Stimulated activated CD4-positive, alpha-beta T cell treated with anti-CD3 and anti-CD28 coated beads, Interleukin-4, amount 100 ng/mL, for 1 hour (primary cell): ENCODE measurements around the gene SLC39A11.
"Not testable (repeated sequence)": the region's sequence is repeated elsewhere in the genome, so short reads cannot be mapped to it uniquely, and the experiment has no call there.

ENCODE experiments used
- DNase-seq: peaks from one replicate; pipeline ENCODE4 v3.0.0-alpha.2; 2020

The SLC39A11 gene

DNA sequence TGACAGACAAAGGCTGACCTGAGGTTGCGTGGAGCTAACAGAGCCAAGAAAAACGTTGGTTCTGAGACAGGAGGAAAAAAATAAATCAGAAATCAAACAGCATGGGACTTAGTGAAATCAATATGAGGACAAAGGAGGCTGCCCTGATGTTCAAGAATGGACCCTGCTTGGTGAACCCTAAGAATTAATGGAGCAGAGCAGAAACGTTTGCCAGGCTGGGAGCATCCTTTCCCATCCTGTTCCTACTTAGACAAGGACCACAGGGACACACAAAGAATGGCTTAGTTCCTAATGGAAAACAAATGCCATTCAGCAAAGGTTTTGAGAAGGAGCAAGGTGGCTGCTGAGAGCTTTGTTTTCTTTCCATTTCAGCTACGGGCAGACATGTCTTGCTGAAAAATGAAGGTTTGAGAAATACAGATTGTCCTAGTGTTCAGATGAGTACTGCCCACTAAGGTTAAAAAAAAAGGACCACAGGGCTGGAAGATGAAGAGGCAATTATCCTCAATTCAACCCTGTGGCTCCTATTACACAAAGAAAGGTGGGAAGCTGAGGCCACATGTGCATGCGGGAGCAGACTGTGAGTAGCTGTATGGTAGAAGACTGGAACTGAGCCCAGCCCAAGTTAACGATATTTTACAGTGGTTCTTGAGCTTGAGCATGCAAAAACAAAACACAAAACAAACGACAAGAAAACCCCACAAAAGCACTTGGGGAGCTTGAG, 230.1 kb downstream of the SLC39A11 start:
- no peak for DNase-seq

DNA sequence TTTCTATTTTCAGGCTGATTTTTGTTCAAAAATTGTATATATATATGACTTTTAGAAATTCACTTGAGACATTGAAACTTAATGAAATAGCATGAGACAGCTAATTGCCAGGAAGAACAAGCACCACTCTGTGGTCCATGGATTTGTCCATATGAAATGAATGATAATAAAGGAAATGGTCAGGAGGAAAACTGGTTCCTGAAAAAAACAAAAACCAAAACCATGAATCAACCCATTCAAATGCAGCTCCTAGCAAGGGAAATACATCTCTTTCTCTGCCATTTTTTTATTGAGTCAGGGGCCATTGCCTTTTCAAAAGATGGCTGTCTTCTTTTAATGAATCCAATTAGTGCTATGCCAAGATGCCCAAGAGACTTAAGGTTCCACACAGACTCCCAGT, 230.7 kb downstream of the SLC39A11 start:
- no peak for DNase-seq

DNA sequence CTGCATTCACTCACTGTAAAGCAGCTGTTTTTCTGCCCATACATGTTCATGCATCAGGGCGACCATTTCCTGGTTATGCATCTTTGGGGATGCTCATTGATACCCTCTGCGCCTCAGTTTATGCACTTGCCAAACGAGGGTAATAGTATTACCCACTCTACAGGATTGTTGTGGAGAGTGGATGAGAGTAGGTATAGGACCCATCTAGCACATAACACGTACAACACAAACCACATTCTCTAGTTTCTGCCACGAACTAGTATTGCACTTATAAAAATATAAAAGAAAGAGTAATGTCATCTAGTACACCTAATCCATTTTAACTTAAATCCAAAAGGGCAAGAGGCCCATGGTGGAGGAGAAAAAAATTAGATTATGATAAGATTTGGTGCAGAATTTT, 231.7 kb downstream of the SLC39A11 start:
- no peak for DNase-seq

DNA sequence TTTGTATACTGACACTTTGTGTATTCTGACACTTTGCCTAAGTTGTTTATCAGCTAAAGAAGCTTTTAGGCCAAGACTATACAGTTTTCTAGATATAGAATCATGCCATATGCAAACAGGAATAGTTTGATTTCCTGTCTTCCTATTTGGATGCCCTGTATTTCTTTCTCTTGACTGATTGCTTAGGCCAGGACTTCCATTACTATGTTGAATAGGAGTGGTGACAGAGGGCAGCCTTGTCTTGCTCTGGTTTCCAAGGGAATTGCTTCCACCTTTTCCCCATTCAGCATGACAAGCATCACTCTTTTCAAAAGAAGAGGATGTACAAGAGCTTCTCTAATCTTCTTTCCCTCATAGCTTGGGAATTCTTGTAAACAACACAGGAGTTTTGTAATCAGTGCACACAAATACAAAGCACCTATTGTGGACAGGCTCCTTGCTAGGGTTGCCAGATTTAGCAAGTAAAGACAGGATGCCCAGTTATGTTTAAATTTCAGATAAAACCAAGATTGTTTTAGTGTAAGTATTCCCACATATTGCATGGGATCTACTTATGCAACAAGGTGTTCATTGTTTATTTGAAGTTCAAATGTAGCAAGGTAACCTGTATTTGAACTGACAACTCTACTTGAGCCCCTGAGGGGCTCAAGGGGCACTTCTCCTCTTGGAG, 233.5 kb downstream of the SLC39A11 start:
- no peak for DNase-seq

DNA sequence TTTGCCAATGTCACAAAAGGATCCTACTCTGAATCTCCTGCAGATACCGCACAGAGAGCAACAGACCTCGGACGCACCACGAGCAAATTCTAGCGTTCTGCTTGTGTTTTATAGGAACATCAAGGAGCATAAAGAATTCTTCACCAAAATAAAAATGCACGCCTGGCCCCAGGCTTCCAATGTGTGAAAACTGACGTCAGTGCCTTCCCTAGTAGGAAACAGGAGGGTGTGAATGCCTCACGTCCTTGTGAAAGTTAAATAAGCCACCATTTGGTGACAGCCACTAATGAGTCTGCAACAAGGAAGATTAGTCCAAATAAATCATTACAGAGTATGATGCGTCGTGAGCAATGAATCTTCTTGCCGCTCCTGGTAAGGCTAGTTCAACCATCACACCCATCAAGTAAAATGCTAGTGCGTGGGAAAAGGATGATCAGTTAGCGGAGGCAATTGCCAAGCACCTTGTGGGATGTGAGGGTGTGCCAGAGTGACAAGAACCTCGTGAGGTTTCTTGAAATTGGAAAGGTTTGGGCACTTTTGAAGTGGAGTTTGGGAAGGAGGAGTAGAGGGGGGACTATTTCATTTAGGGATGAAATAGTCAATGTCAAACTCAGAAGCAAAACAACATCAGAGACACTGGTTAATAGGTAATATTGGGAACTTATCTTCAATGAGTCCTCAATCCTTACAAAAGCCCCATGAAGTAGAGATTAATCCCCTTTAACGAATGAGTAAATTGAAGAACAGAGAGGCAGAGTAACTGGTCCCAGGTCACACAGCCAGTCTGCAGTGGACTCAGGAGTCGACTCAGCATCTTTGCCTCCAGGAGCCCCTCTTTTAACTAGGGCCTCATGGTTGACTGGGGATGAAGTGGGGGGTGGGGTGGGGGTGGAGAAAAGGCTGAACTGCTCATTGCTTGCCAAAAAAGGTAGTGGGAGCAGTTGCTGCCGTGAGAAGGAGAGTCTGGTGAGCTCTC, 238.8 kb downstream of the SLC39A11 start:
- DNase-seq, result no peak

DNA sequence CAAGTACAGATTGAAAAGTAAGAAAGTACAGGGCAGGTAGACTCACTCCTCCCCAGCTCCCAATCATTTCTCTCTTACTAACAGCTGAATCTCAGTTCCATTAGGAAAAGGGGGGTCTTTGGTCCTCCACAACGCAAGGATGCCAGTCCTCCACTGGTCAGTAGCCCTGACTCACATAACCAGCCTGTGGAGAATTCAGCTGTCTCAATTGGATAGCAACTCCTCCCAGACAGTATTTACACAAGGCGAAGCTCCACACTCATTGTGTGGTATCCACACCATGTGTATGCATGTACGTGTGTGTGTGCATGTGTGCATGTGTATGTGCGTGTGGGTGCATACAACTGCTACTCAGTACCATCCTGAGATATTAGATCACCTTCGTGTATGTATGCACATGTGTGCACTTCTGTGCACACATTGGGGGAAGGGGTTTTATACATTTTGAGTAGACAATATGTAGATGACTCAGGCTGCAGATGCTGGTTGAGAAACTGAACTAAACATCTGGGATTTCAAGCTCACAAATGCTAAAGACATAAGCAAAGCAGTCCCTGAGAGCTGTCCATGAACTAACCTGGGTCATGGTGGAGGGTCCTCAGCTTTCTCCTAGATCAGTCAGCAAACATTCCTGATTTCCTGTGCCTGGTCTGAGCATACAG, 240.1 kb downstream of the SLC39A11 start:
- no peak for DNase-seq

DNA sequence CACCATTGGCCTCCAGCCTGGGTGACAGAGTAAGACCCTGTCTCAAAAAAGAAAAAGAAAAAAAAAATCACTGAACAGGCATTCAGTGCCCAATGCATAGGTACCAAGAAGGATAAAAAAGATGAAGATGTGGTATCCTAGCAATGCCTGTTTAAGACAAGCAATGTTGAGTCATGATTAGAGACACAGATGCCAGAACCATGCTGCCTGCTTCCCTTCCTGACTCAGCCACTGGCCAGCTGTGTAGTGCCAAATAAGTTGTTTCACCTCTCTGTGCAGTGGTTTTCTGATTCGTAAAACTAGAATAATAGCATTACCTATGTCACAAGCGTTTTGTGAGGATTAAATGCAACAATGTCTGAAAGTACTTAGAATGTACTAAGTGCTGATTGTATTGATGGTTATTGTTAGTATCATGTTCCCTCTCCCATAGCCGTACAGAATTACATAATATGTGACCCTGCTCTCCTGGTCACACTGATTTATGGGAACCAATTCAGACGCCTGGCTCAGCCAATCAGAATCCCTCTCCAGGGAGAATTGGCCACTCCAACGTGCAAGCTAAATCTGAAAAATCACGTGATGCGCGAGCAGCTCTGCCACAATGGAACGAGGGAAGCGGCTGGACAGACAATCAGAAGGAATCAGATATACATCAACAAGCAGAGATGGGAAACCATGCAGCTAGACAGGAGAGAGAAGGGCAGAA, 241.9 kb downstream of the SLC39A11 start:
- DNase-seq, result no peak

DNA sequence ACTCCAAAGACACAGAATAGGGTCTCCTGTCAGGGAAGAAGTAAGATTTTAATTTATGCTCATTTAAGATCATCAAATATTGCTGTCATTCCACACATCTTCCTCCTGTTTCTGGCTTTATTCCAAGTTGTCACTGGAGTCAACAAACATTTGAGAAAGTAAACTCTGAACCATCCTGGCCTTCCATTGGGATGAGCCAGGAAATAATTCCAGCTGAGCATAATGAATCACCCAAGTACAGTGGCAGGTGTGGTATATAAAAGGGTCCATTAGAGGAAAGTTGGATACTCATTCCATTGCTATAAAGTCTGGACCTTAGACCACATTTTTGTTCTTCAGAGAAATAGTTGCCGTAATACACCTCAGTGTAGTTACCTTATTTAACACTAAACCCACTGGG, 246.1 kb downstream of the SLC39A11 start:
- DNase-seq, result no peak

DNA sequence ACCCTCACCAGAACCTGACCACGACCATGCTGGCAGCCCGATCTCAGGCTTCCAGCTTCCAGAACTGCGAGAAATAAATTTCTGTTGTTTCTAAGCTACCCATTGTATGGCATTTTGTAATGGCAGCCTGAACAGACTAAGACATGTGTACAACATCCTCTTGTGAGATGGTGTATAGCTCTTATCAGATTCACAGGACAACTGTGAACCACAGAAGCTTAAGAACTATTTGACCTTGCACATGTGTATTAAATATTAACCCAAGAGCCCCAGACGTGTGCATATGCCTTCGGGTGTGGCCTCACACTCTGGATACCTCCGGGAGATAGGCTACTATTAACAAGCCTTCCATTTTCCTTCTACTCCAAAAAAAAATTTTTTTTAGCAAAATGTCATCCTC, 248.9 kb downstream of the SLC39A11 start:
- DNase-seq, result no peak

DNA sequence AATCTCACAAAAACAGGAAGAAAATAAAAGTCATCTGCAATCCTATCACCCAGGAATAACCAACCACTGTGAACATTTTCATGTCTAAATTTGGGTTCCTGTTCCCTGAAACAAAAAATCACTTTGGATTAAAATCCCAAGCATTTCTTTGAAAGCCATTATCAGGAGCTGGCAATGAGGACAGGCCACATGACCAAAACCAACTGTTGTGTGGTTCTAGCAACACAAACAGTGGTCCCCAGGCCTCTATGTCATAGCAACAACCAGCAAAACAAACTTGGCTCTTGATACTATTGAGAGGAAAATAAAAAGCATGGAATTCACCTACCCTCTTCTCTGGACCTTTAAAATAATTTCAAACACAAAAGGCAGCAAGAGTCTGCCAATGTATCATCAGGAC, 252.5 kb downstream of the SLC39A11 start:
- DNase-seq, result no peak

DNA sequence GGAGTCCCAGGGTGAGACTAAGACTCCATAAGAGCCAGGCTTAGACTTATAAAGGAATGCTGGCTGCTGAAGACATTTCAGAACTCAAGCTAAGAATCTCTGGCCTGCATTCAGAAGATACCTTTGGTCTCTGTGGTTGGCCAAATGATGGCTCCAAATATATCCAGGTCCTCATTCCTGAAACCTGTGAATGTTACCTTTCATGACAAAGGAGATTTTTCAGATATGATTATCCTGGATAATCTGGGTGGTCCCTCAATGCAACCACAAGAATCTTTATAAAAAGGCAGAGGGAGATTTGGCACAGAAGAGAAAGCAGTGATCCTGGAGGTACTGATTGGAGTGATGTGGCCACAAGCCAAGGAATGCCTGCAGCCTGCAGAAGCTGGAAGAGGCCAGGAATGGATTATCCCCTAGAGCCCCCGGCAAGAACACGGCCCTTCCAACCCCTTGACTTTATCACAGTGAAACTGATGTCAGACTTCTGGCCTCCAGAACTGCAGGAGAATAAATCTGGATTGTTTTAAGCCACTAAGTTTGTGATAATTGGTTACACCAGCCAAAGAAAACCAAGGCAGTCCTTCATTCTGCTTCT, 253.3 kb downstream of the SLC39A11 start:
- DNase-seq, result no peak

DNA sequence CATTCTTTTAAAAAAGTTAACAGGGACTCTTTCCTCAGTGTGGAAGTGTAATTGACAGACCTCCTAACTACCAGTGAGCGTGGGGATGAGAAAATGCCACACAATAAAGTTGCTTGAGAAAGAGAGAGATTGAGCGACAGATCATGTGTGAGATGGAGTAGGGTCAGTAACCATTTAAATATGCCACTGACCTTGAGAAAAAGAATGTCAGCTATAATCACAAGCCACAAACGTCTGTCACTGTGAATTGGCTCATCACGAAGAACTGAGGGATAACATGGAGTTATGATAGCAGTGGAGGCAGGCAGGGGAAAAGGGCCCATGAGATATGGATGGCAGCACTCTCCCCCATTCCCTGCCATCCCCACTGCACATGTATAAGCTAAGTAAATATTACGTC, 253.9 kb downstream of the SLC39A11 start:
- no peak for DNase-seq

DNA sequence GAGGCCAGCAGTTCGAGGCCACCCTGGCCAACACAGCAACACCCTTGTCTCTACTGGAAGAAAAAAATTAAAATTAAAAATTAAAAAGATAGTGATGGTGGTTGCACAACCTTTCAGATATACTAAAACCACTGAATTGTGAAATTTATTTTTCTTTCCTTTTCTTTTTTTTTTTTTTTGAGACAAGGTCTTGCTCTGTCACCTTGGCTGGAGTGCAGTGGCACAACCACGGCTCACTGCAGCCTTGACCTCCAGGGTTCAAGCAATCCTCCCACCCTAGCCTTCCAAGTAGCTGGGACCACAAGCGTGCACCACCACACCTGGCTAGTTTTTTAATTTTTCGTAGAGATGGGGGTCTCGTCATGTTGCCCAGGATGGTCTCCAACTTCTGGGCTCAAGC, 254.4 kb downstream of the SLC39A11 start:
- DNase-seq, result no peak

DNA sequence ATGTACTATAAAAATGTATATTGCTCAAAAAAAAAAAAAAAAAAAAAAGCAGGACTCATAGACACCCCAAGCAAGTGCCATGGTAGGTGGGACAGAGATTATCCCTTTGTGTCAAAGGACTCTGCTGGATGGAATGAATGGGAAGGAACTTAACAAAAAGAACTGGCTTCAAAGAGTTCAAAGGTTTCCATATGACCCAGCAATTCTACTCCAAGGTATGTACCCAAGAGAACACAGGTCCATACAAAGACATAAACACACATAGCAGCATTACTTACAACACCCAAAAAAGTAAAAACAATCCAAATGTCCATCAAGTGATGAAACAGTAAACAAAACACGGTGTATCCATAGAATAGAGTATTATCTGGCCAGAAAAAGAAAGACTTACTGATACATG, 255.2 kb downstream of the SLC39A11 start:
- no peak for DNase-seq

DNA sequence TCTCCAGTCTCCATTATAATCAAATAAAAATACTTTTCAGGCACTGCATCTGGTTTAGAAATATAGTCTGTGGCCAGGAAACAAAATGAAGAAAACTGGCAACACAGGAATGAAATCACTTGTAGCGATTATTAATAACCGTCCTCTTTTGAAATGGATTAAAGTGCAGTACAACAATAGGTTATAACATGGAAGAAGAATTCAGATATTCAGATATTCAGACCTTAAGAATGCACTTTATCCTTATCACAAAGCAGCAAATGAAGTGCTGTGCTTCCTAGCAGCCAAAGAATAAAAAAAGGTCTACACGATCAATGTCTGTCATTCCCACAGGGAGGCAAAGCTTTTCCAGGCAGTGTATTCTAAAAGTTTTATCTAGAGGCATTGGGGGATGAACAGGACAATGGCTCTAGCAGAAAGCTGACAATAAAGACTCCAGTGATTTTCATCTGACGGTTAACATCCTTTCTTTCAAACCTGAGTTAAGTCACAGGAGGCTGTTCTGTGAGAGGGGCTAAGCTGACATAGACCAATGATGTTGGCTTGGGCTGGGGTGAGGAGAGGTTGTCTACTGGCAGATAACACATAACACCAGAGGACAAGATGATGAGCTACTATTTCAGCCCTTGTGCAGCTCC, 259.2 kb downstream of the SLC39A11 start:
- no peak for DNase-seq

DNA sequence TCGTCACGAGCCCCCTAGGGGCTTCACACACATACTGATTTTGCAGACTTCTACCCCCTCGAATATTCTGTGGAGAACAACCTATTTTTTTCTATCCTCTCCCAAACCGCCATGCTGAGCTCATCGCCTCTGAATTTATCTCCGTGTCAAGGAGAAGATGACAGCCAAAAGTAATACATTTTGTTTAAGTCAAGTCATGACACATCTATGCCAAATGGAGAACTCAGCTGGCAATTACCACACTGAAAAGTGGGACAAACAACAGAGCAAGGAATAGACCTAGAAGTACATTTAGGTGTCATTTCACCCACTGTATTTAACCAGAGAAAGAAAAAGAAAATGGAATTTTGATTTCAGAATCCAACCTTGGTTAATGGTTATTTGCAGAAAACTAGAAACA, 260.2 kb downstream of the SLC39A11 start:
- DNase-seq, result no peak

DNA sequence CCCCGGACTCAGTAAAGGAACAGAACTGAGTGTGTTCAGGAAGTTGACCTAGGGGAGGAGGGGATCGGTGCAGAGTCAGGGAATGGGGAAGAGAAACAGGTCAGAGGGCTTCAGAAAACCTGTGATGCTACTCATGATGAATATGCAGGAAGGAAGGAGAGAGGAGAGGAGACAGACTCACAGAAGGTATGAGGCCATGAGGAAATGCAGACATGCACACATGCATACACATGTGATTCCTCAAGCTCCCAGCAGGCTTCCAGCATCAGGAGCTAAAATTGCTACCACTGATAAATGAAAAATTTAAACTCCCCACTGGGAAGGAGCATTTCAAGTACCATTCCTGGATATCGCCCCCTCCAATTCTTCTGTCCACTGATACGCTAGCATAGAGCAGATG, 262.6 kb downstream of the SLC39A11 start:
- no peak for DNase-seq

DNA sequence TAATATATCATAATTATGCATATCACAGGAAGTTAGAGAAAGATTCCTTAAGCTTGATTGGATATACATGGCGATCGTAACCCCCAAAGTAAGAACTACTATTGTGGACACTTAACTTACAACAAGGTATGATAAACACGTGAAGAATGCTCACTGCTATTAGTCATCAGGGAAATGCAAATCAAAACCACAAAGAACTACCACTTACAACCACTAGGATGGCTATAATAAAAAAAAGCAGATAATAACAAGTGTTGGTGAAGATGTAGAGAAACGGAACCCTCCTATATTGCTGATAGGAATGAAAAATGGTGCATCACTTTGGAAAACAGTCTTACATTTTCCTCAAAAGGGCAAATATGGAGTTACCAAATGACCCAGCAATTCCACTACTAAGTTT, 265.9 kb downstream of the SLC39A11 start:
- no peak for DNase-seq

DNA sequence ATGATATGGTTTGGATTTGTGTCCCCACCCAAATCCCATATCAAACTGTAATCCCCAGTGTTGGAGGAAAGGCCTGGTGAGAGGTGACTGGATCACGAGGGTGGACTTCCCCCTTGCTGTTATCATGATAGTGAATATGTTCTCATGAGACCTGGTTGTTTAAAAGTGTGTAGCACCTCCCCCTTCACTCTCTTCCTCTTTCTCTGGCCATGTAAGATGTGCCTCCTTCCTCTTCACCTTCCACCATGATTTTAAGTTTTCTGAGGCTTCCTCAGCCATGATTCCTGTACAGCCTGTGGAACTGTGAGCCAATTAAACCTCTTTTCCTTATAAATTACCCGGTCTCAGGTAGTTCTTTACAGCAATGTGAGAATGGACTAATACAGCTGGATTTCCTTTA, 266.4 kb downstream of the SLC39A11 start:
- not testable (repeated sequence) for DNase-seq

DNA sequence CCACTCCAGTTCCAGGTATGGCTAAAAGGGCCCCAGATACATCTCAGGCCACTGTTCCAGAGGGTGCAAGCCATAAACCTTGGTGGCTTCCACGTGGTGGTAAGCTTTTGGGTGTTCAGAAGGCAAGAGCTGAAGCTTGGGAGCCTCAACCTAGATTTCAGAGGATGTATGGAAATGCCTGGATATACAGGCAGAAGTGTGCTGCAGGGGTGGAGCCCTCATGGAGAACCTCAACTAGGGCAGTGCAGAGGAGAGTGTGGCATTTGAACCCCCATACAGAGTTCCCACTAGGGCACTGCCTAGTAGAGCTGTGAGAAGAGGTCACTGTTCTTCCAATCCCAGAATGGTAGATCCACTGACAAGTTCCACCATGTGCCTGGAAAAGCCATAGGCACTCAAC, 267.3 kb downstream of the SLC39A11 start:
- no peak for DNase-seq

DNA sequence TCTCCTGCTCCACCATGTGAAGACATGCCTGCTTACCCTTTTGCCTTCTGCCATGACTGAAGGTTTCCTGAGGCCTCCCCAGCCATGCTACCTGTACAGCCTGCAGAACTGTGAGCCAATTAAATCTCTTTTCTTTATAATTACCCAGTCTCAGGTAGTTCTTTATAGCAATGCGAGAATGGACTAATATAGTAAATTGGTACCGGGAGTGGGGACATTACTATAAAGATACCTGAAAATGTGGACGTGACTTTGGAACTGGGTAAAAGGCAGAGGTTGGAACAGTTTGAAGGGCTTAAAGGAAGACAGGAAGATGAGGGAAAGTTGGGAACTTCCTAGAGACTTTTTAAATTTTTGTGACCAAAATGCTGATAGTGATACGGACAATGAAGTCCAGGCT, 268.2 kb downstream of the SLC39A11 start:
- not testable (repeated sequence) for DNase-seq
